Measurements from ENCODE around the gene FANCF.
"Not testable (repeated sequence)": the region's sequence is repeated elsewhere in the genome, so short reads cannot be mapped to it uniquely, and the experiment has no call there.

FANCF gene
- total RNA-seq: 16.7 reads per million, percentile 43 among the genes with 10 or more reads in this experiment

- peak; percentile 96 for DNase-seq
These were observed at the start of gene FANCF for GRCh38 chr11:22625448-22626287. Gene FANCF (minus strand): TSS chr11:22625823. CDS start chr11:22625810, 13 bp downstream.

- DNase-seq: no peak
These were observed 49.1 kb upstream of the FANCF start for GRCh38 chr11:22674470-22675439.

DNA sequence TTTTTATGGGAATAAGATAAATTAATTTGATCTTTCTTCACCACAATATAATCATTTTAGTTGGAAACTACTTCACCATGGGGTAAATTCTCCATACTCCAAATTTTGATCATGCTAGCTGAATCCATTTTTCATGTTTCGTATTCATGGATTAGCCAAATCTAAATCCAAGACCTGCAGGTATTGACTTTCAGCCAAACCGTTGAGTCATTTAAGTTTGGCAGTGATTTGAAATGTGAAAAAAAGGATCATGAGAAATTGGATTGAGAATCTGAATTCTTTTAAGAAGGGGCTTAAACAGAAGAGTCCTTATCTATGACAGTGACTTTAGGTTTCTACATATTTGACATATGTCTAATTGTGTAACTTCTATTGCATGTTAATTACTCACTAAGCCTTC lies 46.1 kb upstream of the FANCF start:
- no peak for DNase-seq

DNA sequence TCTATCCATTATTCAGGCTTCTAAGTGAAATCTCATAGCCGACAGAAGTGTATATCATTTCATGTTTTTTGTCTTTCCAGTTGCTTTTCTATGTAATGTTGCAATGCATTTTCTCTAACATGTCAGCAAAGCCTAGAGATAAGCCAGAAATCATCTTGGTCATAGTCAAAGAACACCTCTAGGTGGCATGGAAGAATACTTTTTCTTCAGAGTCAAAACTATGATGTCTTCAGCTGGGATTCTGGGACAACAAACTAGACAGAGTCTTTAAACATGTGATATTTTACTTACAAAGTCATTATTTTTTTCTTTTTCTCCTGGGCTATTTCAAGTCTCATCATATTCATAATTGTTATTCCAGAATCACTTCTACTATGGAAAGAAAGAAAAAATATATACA lies 45.2 kb upstream of the FANCF start:
- DNase-seq: no peak

GRCh38 chr11:22669368-22669767 lies 43.7 kb upstream of the FANCF start:
- DNase-seq: no peak

- DNase-seq: no peak
These were observed 42.6 kb upstream of the FANCF start for GRCh38 chr11:22668005-22668796.

- no peak for DNase-seq
These were observed 41.2 kb upstream of the FANCF start for GRCh38 chr11:22666688-22667439.

GRCh38 chr11:22666325-22666687 lies 40.7 kb upstream of the FANCF start, which contains the start of gene GAS2:
Gene GAS2 (plus strand): TSS chr11:22666611. CDS start chr11:22674870, 8,259 bp downstream.
- no peak for DNase-seq

DNA sequence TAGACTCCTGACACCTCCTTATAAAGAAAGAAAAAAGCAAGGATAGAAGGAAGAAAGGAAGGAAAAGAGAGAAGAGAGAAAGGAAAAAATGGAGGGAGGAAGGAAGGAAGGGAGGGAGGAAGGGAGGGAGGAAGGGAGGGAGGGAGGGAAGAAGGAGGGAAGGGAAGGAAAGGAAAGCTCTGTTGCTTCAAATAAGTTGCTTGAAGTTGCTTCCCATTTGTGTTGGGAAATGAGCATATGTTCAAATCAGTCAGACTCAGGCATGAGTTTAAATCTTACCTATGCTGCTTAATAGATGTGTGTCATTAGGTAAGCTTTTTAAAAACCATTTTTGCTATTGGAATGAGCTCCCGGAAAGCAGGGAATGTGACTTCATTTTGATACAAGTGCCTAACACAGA lies 34.2 kb upstream of the FANCF start:
- no peak for DNase-seq

DNA sequence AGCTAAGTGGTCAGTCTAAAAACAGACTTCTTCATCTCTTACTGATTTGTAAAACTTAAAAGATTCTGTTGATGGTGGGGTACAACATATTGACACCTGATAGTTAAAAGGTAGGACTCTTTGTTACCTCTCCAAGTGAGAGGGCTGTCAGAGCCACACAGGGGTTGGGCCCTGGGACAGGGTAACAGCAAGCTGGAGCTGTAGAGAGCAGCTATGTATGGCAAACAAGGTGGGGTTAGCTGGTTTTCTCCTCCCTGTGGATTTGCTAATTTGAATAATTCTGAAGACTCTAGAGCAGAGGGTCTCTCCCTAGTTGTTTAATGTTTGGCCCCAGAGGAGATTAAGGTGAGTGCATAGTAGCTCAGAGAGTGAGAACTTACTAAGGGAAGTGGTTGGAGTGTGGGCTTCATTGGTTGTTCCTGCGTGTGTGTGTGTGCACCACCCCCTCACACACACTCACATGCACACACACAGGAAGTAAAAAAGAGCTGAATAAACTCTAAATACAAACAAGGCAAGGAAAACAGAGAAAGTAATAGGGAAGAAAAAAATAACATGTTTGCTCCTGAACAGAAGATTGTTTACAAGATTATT lies 31.6 kb upstream of the FANCF start:
- no peak for DNase-seq

- DNase-seq: no peak
These were observed 30.5 kb upstream of the FANCF start for GRCh38 chr11:22656130-22656529.

DNA sequence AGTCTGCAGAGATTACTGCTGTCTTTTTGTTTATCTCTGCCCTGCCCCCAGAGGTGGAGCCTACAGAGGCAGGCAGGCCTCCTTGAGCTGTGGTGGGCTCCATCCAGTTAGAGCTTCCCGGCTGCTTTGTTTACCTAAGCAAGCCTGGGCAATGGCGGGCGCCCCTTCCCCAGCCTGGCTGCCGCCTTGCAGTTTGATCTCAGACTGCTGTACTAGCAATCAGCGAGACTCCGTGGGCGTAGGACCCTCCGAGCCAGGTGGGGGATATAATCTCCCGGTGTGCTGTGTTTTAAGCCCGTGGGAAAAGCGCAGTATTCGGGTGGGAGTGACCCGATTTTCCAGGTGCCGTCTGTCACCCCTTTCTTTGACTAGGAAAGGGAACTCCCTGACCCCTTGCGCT lies 26.7 kb upstream of the FANCF start:
- not testable (repeated sequence) for DNase-seq

GRCh38 chr11:22641559-22641958 lies 15.9 kb upstream of the FANCF start:
- no peak for DNase-seq

GRCh38 chr11:22640862-22641261 lies 15.2 kb upstream of the FANCF start:
- DNase-seq: no peak

GRCh38 chr11:22635689-22636088 lies 10.1 kb upstream of the FANCF start:
- DNase-seq: no peak

DNA sequence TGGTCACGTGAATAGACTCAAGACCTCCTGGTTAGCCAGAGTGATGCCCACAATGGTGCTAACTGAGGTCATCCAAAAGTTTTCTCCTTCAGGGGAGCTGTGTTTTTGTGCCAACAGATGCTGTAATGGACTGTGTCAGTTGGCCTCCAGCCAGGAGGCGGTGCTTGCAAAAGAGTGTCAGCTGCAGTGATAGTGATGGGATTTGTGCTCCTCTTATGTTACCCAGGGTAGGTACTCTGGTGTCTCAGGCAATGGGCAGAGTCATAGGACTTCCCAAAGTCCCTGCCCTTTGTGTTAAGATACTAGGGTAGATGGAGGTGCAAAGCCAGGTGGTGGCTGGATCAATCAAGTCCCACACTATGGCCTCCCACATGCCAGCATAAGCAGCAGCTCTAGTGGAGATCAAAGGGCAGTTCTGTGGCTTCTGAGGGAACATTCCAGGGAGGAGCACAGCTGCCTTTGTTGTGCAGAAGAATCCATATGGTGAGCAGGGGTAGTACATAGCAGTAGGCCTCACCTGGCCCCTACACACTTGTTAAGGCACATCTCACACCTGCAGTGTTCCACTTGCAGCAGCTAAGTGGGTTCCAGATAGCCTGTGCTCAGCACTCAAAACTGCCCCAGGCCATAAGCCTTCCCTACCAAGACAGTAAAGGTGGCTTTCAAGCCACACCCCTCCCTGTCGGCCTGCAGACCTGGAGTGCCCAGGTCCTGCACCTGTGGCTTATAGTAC lies 9.4 kb upstream of the FANCF start:
- no peak for DNase-seq

DNA sequence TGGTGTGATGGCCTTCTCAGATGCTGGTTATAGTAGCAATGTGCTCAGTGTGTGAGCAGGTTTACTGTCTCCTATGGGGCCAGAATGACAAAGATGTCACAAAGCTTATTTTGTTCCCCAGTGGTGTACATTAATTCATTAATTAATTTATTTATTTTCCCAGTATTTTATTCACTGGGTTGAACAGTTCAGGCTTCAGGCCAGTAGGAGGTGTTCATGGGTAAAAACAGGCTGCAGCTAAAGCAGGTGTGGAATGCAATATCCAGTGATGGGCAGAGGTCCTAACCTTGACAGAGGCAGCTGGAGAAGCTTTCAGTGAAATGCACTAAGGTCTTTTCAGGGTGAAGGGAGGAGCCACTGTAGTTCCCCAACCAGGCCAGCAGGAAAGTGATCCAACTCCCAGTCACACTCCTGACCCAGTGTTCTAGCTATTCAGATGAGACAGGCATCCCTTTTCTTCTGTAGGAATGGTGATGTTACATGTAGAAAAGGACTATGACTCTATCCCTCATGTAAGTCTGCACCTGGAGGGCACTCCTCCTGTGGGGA lies 7.8 kb upstream of the FANCF start:
- DNase-seq: no peak

DNA sequence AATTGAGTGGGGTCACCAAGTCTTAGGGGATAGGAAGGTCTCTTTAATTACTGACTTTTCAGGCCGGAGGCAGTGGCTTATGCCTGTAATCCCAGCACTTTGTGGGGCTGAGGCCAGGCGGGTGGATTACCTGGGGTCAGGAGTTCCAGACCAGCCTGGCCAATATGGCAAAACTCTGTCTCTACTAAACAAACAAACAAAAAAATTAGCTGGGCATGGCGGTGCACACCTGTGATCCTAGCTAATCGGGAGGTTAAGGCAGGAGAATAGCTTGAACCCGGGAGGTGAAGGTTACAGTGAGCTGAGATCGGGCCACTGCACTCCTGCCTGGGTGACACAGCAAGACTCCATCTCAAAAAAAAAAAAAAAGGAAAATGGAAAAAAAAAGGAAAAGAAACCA lies 1.8 kb upstream of the FANCF start:
- DNase-seq: no peak

DNA sequence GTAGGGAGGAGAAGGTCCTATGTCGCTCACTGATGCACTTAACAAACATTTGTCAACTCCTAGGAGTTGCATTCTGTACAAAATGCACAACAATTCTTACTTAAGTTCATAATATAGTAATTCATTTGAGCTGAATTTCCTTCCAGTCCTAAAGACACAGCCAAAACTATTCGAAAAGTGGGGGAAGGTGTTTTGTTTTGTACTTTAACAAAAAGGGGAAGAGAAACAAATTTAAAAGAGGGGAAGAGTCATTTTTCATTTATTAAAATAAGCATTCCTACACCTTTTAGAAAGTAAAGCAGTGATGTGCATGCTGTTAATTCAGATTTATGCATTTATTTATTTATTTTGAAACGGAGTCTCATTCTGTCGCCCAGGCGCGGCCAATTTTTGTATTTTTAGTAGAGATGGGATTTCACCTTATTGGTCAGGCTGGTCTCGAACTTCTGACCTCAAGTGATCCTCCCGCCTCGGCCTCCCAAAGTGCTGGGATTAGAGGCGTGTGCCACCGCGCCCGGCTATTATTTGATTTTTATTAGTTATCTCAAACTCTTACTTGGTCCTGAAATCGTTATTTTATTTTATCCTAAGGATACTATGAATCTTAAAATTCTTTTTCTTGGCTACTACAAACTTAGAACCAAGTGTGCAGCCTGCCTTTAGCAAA lies 1.1 kb upstream of the FANCF start:
- no peak for DNase-seq

Measured in effector CD4-positive, alpha-beta T cell (primary cell).